GM19023 (cell line): ENCODE data around the gene GDF9.
"Not testable (repeated sequence)": the region's sequence is repeated elsewhere in the genome, so short reads cannot be mapped to it uniquely, and the experiment has no call there.

Experiments
- ATAC-seq: cut with Tn5 transposase; IDR thresholded peaks from one replicate; pipeline ENCODE4 v1.9.1; 2021; ENCODE audit warnings: mild to moderate bottlenecking, moderate library complexity; ENCODE audit not compliant: unreplicated experiment

Gene GDF9

GRCh38 chr5:132873119-132873929 lies 7.1 kb upstream of the GDF9 start, which contains the start of gene LEAP2:
TSS of gene LEAP2 (plus strand) at chr5:132873668. CDS start at chr5:132873695, 27 bp downstream.
- no peak for ATAC-seq

GRCh38 chr5:132872788-132873118 lies 6.5 kb upstream of the GDF9 start:
- ATAC-seq = no peak

DNA sequence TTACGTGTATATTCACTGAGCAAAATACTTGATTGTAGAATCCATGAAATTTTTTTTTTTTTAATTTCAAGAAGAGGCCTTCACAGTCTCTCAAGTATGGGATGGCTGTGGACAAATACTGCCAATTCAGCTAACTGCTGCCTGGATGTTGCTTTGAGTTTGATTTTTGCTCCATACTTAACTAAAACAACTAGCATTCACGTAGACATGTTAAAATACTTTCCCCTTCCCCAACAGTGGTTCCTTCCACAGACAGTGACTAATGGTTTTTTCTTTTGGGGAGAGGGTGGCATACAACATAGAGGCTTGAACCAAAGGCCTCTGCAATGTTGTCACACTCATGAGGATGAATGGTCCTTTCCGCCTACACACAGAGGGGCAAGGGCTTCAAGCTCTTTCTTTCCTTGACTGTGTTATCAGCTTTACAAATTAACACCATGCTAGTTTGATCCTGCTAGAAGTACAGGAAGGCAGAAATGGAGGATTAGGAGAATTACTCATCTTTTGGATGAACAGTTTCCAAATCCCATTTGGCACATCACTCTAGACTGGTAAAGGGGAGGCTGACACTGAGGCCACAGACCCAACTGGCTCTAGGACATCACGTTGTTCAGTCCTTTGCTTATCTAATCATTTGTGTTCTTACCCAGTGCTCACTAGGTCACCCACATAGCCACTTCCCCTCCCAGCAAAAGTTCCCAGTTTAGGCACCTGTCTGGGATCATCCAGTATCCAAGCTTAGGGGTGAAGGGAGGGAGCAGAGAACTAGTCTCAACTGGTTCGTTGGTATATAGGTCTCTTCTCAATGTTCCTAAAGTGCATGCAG lies 5.4 kb upstream of the GDF9 start:
- no peak for ATAC-seq

DNA sequence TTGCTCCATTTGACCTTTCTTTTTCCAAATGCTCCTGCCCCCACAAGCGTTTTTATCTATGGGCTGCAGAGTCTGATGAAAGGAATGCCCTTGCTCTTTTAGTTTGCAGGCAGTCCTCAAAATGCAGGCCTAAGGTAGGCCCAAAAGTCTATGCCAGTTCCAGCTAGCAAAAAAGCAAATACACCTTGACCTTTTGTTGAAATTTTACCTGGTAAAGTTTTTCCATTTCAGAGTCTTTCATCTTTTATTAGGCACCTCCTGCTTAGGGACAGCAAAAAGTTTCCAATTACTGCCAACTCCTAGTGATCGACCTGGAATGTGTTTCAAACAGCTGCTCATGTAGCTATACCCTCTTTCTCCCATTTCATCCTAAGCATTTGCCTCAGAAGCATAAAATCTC lies 4.5 kb upstream of the GDF9 start:
- no peak for ATAC-seq

- ATAC-seq = no peak
Measured at GRCh38 chr5:132868754-132869153, 2.5 kb upstream of the GDF9 start.

GRCh38 chr5:132867046-132867451 lies 780 bp upstream of the GDF9 start:
- ATAC-seq = peak; percentile 11

DNA sequence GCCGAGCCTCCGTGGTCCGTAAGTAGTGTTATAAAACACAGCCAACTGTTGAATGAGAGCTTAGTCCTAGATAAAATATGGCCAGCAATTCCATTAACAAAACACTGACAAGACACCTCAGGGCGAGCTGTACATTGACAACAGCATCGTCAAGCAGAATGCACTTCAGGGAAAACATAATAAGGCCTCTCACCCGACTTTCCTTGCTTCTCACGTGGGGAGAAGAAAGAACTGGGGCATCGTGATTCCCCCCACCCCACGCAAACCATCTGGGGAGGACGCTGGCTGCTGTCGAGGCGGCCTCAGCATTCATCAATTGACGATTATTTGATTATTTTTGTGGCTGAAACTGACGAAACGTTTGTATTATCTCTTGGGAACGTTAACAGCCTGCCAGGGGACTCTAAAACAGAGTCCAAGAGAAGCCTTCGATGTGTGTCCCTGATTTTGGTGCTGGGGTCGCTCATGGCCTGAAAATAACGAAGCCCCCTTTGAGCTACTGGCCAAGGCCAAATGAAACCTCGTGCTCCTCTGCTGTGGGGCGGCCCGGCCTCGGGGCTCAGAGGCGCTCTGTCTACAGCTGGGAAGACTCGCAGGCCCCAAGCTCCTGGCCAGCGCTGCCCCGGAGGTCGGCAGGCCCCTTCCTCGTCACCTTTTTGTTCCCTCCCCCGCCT lies 464 bp downstream of the GDF9 start:
- ATAC-seq = peak; percentile 39

GRCh38 chr5:132860742-132861141 lies 5.5 kb downstream of the GDF9 start:
- ATAC-seq = no peak

- ATAC-seq = no peak
Measured at GRCh38 chr5:132859889-132860437, 6.3 kb downstream of the GDF9 start.

DNA sequence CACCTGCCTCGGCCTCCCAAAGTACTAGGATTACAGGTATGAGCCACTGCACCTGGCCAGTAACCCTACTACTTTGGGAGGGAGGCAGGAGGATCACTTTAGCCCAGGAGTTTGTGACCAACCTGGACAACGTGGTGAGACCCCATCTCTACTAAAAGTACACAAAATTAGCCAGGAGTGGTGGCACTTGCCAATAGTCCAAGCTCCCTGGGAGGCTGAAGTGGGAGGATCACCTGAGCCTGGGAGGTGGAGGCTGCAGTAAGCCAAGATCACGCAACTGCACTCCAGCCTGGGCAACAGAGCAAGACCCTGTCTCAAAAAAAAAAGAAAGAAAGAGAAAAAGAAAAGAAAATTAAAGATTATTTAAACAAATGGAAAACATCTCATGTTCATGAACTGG lies 10.3 kb downstream of the GDF9 start:
- ATAC-seq = no peak

GRCh38 chr5:132854992-132855391 lies 11.3 kb downstream of the GDF9 start:
- not testable (repeated sequence) for ATAC-seq

DNA sequence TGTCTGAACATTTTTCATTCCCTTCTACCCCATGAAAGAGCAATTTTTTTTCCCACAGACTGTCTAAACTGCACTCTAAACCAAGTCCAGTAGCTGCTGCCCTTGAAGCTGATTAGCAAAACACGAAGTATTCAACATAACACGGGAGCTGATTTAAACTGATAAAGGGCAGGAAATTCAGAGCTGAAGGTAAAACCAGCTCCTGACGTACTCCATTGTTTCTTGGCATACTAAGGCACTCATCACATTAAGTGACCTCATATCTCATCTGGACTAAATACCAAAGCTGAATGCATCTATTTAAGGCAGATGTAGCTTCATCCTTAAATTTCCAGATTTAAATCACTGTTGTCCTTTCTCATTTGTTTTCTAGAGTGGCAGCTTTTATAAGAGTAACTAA lies 12.0 kb downstream of the GDF9 start:
- no peak for ATAC-seq

GRCh38 chr5:132853790-132854189 lies 12.5 kb downstream of the GDF9 start:
- ATAC-seq = no peak

DNA sequence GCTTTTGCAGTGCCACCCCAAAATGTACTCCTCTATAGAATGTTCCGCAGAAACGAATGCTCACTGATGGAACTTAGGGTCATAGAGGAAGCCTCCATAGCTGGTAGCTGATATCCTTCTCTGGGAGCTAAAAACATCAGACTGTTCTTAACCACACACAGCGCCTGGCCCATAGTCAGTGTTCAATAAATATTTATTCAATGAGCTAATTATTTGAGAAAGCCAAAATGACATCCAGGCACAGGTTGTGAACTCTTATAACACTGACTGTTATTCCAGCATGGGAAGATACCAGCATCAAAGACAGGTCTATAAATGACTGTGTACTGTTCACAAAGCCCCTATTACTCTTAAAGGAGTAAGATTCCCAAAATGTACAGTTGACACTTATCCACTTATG lies 12.9 kb downstream of the GDF9 start:
- no peak for ATAC-seq

DNA sequence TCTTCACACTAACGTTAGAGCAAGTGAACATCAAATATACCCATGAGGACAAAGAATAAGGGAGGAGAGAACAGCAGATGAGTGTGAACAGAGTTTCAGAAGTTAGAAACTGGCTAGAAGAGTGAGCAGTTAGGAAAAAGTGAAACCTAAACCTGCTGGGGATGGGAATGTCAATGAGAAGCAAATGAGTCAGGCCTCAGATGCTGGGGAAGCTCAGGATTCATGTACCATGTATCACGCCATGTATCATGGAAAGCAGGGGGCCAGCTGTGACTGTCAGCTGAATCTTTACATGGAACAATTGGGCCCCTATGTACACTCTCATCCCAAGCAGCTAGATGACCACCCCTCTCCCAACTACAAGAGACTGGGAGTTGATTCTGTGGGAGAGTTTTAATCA lies 16.2 kb downstream of the GDF9 start:
- ATAC-seq = no peak

GRCh38 chr5:132849347-132849746 lies 16.9 kb downstream of the GDF9 start:
- ATAC-seq = no peak

DNA sequence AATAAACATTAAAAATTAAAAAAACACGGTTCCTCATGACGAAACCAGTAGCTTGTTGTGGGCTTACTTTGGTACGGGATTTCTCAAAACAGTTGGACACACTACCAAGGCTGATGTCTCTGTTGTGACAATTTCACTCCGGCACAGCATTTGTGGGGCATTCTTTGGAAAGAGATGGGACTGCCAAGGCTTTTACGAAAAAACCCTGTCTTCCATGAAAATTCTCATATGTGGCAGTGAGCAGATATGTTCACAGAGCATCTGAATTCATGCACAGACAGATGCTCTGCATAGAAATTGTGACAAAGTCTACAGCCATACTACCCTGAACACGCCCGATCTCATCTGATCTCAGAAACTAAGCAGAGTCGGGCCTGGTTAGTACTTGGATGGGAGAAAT lies 18.0 kb downstream of the GDF9 start:
- ATAC-seq = no peak

DNA sequence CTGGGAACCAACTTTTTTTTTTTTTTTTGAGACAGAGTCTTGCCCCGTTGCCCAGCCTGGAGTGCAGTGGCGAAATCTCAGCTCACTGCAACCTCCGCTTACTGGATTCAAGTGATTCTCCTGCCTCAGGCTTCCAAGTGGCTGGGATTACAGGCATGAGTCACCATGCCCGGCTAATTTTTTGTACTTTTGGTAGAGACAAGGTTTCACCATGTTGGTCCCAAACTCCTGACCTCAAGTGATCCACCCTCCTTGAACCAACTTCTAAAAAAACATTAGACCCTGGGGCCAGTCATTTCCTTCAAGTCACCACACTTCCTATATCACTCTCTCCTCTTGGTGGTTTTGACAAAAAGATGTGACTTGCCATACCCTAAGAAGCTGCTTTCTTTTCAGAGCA lies 25.0 kb downstream of the GDF9 start:
- no peak for ATAC-seq

DNA sequence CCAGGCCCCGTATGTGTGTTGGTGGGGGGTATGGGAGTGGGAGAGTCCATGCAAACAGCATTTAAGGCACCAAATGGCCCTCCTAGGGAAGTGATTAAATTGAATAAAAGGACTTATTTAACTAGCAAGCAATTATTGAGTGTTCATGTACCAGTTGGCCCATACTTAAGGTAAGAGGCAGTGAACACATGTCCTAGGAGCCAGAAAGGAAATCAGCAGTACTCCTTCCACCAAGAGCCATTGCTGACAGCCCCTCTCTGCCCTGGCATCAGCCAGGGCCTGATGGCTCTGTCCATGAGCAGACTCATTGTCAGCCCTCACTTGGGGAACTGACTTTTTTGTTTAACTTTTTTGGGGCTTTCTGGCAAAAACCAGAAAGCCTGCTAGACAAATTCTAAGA lies 25.4 kb downstream of the GDF9 start:
- no peak for ATAC-seq

GRCh38 chr5:132840313-132840712 lies 26.0 kb downstream of the GDF9 start:
- no peak for ATAC-seq
